ENCODE data around the gene EPRS1.

DNA sequence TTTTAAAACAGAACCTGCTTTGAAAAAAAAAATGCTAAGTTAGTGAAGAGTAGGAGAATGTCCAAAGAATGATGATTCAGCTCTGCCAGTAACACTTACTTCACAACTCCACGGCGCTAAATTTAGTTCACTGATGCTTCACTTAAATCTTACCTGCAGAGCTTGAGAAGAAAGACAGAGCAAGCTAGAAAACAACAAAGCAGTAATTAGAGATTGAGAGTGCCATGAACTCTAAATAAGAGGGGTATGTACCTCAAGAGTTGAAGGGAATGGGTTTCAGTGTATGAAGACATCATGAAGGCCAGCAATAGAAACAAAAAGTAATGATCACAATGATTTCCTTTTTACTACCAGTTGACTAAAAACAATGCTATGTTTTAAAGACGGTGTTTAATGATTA, 32.8 kb downstream of the EPRS1 start:
- TF ChIP-seq, protein P1, sequence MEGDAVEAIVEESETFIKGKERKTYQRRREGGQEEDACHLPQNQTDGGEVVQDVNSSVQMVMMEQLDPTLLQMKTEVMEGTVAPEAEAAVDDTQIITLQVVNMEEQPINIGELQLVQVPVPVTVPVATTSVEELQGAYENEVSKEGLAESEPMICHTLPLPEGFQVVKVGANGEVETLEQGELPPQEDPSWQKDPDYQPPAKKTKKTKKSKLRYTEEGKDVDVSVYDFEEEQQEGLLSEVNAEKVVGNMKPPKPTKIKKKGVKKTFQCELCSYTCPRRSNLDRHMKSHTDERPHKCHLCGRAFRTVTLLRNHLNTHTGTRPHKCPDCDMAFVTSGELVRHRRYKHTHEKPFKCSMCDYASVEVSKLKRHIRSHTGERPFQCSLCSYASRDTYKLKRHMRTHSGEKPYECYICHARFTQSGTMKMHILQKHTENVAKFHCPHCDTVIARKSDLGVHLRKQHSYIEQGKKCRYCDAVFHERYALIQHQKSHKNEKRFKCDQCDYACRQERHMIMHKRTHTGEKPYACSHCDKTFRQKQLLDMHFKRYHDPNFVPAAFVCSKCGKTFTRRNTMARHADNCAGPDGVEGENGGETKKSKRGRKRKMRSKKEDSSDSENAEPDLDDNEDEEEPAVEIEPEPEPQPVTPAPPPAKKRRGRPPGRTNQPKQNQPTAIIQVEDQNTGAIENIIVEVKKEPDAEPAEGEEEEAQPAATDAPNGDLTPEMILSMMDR (IDR thresholded peaks at IDR 0.05 in 2 of 3, conservative IDR thresholded peaks at IDR 0.05 in 1 of 3; ENCODE audit: insufficient read depth in 2 of 3, low read depth in 1 of 3, low read length in 3 of 3) = no peak
- no peak for TF ChIP-seq U2AF1 (optimal IDR thresholded peaks at IDR 0.05; ENCODE audit: low read depth, low read length)
- TF ChIP-seq, protein P2, sequence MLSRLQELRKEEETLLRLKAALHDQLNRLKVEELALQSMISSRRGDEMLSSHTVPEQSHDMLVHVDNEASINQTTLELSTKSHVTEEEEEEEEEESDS (CRISPR knock-in tag; IDR thresholded peaks at IDR 0.05) = no peak
- no peak for TF ChIP-seq ZBTB7A (IDR thresholded peaks at IDR 0.05; ENCODE audit: borderline replicate concordance, control insufficient read depth, low read depth, low read length)
- TF ChIP-seq FOXA1 (IDR thresholded peaks at IDR 0.05; ENCODE audit: borderline replicate concordance) = no peak
- TF ChIP-seq MXI1 (IDR thresholded peaks at IDR 0.05; ENCODE audit: low read depth, low read length) = no peak
- no peak for TF ChIP-seq POLR2AphosphoS5 (IDR thresholded peaks at IDR 0.05; ENCODE audit: control insufficient read depth, insufficient read depth, low read depth, low read length)
- no peak for TF ChIP-seq ZNF764 (CRISPR knock-in tag; IDR thresholded peaks at IDR 0.05; ENCODE audit: low read depth)
- TF ChIP-seq, protein P3, sequence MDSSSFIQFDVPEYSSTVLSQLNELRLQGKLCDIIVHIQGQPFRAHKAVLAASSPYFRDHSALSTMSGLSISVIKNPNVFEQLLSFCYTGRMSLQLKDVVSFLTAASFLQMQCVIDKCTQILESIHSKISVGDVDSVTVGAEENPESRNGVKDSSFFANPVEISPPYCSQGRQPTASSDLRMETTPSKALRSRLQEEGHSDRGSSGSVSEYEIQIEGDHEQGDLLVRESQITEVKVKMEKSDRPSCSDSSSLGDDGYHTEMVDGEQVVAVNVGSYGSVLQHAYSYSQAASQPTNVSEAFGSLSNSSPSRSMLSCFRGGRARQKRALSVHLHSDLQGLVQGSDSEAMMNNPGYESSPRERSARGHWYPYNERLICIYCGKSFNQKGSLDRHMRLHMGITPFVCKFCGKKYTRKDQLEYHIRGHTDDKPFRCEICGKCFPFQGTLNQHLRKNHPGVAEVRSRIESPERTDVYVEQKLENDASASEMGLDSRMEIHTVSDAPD (CRISPR knock-in tag; IDR thresholded peaks at IDR 0.05) = no peak
- TF ChIP-seq ZC3H8 (IDR thresholded peaks at IDR 0.05) = no peak
